Measurements from ENCODE around the gene TYW5. TPM values are rescaled to one million over a fixed set of nuclear protein-coding genes. Genes with fewer than 3 reads are reported as not detected.

TYW5 gene
- polyA plus RNA-seq, 1 of the 3 experiments (the other 2 are of a cell fraction): 3.6 TPM

DNA sequence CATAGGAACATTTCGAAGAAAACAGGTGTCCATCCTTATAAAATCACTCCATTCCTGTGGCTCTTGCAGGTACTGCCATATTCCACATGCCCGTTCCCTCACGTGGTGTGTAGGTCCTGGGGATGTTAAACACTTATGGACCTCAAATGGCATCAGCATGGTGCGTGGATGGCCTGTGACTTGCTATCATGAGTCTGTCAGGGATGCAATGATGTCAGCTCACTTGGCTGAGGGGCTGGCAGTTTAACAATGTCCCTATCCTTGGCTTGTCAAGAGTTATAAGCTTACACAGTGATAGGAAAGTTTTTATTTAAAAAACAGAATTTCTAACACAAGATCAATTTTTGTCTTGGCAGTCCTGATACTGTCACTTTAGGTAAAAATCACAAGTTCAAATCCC, 28.9 kb upstream of the TYW5 start:
- H3K9ac ChIP-seq: no peak overlapping the region
- H3K9me2 ChIP-seq: no peaks in the 10 kb centered on the region
- H3K9me3 ChIP-seq: no peaks in the 10 kb centered on the region
- H3K4me1 ChIP-seq (ENCODE audit: control insufficient read depth in 1 of 2, insufficient read depth in 2 of 2, low read depth in 1 of 2, low read length in 1 of 2): peaks cover 0 to 5% of the 10 kb centered on the region in 2 experiments; a peak in 2 of 4 replicates
- no peak for DNase-seq
- H3K4me3 ChIP-seq (ENCODE audit: low read depth in 2 of 2, low read length in 1 of 2): no peak overlapping the region
- H2AFZ ChIP-seq (ENCODE audit: low read depth): no peak overlapping the region
- H3K27ac ChIP-seq (ENCODE audit: low read depth in 2 of 2, low read length in 1 of 2): no peak overlapping the region
- ChIA-PET CTCF (interaction anchor here (0.7 to 3.8 kb wide), 9 partner anchors 11 to 497 kb away, joined by 3 to 57 read pairs (median 4); partner anchors contain the start of gene SPATS2L), POLR2A (no interaction called here)
- WGBS (ENCODE audit: low lambda C conversion rate): 77% methylated on average over 2 of the region's 4 CpGs
- no peaks in the 10 kb centered on the region for H3F3A ChIP-seq (replicated peaks; ENCODE audit: insufficient read depth)
- no peaks in the 10 kb centered on the region for H3K36me3 ChIP-seq (replicated peaks in 1 of 2; ENCODE audit: control insufficient read depth in 1 of 2, insufficient read depth in 2 of 2, low read length in 1 of 2)
- TF ChIP-seq FOXM1 (IDR thresholded peaks at IDR 0.05; ENCODE audit: low read depth): no peak
- H3K4me2 ChIP-seq: no peak overlapping the region
- H4K20me1 ChIP-seq (ENCODE audit: insufficient read depth): no peaks in the 10 kb centered on the region
- H3K79me2 ChIP-seq (ENCODE audit: insufficient read depth): no peaks in the 10 kb centered on the region
- no peaks in the 10 kb centered on the region for H3K27me3 ChIP-seq (ENCODE audit: insufficient read depth)

DNA sequence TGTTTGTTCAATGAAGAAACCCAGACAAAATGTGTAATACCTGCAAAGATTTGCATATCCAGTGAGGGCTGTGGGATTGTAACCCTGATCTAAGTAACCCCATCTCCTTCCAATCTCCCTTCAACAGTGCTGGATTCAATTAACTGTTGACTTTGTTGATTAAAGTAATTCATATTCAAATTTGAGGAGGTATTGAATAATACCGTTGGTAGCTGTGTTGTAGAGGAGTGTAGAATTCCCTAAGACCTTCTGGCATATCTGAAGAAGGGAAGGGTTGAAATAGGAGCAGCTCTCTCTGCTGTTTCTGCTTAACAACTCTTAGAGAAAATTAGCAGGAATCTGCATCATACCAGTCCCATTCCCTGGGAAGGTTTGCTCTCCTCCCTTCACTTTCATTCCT, 28.2 kb upstream of the TYW5 start:
- DNase-seq: no peak
- H3K9ac ChIP-seq: no peak overlapping the region
- H3K9me2 ChIP-seq: no peaks in the 10 kb centered on the region
- ChIA-PET POLR2A (no interaction called here), CTCF (interaction anchor here (0.9 to 3.8 kb wide), 3 partner anchors 487 to 498 kb away, joined by 3 to 57 read pairs (median 4); no protein-coding TSS in a partner anchor)
- H3K4me2 ChIP-seq: no peak overlapping the region
- H3K9me3 ChIP-seq: no peaks in the 10 kb centered on the region
- H3K4me3 ChIP-seq (ENCODE audit: low read depth in 2 of 2, low read length in 1 of 2): no peak overlapping the region
- 94% methylated on average over 1 of the region's 1 CpG for WGBS (ENCODE audit: low lambda C conversion rate)
- H4K20me1 ChIP-seq (ENCODE audit: insufficient read depth): no peaks in the 10 kb centered on the region
- H2AFZ ChIP-seq (ENCODE audit: low read depth): no peak overlapping the region
- no peak overlapping the region for H3K27ac ChIP-seq (ENCODE audit: low read depth in 2 of 2, low read length in 1 of 2)
- TF ChIP-seq CHD2 (IDR thresholded peaks at IDR 0.05; ENCODE audit: low read length, partially characterized antibody) (no peak), JUND (IDR thresholded peaks at IDR 0.05) (no peak), IRF3 (IDR thresholded peaks at IDR 0.05; ENCODE audit: low read depth, low read length) (no peak), USF2 (IDR thresholded peaks at IDR 0.05; ENCODE audit: borderline replicate concordance, low read depth, low read length) (no peak), GATA2 (CRISPR knock-in tag; IDR thresholded peaks at IDR 0.05) (no peak), FOXM1 (IDR thresholded peaks at IDR 0.05; ENCODE audit: low read depth) (no peak)
- TF ChIP-seq, protein P1, sequence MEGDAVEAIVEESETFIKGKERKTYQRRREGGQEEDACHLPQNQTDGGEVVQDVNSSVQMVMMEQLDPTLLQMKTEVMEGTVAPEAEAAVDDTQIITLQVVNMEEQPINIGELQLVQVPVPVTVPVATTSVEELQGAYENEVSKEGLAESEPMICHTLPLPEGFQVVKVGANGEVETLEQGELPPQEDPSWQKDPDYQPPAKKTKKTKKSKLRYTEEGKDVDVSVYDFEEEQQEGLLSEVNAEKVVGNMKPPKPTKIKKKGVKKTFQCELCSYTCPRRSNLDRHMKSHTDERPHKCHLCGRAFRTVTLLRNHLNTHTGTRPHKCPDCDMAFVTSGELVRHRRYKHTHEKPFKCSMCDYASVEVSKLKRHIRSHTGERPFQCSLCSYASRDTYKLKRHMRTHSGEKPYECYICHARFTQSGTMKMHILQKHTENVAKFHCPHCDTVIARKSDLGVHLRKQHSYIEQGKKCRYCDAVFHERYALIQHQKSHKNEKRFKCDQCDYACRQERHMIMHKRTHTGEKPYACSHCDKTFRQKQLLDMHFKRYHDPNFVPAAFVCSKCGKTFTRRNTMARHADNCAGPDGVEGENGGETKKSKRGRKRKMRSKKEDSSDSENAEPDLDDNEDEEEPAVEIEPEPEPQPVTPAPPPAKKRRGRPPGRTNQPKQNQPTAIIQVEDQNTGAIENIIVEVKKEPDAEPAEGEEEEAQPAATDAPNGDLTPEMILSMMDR (IDR thresholded peaks at IDR 0.05): no peak
- H3K4me1 ChIP-seq (ENCODE audit: control insufficient read depth in 1 of 2, insufficient read depth in 2 of 2, low read depth in 1 of 2, low read length in 1 of 2): peaks cover 3 to 5% of the 10 kb centered on the region in 2 experiments; a peak in 2 of 4 replicates
- H3K79me2 ChIP-seq (ENCODE audit: insufficient read depth): no peaks in the 10 kb centered on the region
- H3F3A ChIP-seq (replicated peaks; ENCODE audit: insufficient read depth): no peaks in the 10 kb centered on the region
- H3K27me3 ChIP-seq (ENCODE audit: insufficient read depth): no peaks in the 10 kb centered on the region
- H3K36me3 ChIP-seq (replicated peaks in 1 of 2; ENCODE audit: control insufficient read depth in 1 of 2, insufficient read depth in 2 of 2, low read length in 1 of 2): no peaks in the 10 kb centered on the region
